GM10266 (cell line): ENCODE results near the gene LRMDA.

Experiments used
- DNase-seq: peaks from one replicate; pipeline ENCODE4 v3.0.0; 2012; ENCODE audit errors: extremely low spot score
- TF ChIP-seq, protein P1 (sequence below): IDR thresholded peaks from 2 replicates; pipeline ENCODE4 v1.5.1; 2012; ENCODE audit warnings: mild to moderate bottlenecking, low read depth; ENCODE audit not compliant: control insufficient read depth, insufficient read depth; ENCODE audit errors: missing control alignments

Gene LRMDA

DNA sequence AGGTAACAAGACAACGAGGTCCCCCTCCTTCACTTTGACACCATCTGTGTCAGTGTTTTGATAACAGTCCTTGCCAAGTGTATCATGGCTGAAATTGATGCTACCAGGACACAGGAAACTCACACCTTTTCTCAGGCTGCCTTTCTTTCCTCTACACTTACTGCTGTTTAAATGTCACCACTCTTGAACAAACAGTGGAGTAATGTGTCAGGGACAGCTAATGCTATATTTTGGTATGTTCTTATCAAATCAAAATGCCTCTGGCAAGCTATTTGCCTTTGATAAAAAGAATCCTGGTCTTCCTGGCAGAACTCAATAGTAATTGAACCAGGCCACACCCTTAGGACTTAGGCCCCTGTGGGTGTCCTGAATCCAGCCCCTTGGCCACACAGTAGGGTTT is 692.9 kb downstream of the LRMDA start:
- no peak for DNase-seq
- TF ChIP-seq, protein P1, sequence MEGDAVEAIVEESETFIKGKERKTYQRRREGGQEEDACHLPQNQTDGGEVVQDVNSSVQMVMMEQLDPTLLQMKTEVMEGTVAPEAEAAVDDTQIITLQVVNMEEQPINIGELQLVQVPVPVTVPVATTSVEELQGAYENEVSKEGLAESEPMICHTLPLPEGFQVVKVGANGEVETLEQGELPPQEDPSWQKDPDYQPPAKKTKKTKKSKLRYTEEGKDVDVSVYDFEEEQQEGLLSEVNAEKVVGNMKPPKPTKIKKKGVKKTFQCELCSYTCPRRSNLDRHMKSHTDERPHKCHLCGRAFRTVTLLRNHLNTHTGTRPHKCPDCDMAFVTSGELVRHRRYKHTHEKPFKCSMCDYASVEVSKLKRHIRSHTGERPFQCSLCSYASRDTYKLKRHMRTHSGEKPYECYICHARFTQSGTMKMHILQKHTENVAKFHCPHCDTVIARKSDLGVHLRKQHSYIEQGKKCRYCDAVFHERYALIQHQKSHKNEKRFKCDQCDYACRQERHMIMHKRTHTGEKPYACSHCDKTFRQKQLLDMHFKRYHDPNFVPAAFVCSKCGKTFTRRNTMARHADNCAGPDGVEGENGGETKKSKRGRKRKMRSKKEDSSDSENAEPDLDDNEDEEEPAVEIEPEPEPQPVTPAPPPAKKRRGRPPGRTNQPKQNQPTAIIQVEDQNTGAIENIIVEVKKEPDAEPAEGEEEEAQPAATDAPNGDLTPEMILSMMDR: no peak

DNA sequence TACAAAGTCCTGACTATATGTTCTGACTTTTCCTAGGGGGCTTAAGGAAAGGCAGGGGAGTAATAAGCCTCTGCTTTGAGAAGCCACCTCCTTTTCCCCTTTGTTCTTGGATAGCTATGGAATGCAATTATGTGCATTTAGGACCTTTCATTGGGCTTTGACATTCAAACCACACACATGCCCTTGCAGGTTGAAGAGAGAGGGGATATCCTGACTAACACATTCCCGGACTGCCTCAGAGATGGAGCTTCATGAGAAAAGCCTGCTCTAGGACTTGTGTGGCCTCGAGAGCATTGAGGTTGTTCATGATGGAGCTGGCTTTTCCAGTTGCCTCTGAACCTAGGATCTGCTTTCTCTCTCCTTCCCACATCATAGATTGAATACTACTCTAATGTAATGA is 694.5 kb downstream of the LRMDA start:
- TF ChIP-seq, protein P1: no peak
- no peak for DNase-seq

DNA sequence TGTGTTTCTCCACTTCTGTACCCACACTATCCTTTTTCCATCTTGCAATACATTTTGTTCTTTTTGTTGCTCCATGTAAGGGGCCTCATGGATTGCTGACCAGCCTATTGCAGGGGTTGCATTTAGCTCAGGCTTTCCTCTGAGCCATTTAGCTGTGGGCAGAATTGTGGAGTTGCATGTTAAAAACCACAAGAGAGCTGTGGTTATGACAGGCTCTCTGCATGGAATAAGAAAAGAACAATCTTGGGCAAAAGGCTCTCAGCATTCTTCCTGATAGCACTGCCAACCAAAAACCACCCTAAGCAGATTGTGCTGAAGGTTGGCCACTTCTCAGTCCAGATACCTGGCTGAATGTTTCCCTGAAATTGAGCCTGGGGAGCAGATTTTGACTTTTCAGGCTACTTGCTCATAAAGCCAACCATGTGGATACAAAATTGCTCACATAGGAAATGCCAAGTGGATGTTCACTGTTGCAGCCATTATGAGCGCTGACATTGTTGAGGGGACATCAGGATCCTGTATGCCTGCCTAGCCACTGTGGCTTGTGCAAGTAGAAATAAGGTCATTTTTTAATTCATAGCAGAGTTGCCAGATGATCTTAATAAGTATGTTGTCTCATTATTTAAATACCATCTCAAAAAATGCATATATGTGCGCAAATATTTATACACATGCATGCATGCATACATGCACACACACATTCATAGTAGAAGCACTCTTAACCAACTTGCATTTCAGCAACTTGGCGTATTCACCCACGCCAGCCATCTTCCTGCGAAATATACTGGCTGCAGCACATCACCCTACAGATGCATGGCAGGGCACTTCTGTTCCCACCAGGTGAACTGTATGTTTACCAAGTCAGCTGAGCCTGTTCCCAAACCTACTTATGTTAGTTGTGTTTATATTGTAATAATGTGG is 695.4 kb downstream of the LRMDA start:
- TF ChIP-seq, protein P1: no peak
- DNase-seq: no peak

DNA sequence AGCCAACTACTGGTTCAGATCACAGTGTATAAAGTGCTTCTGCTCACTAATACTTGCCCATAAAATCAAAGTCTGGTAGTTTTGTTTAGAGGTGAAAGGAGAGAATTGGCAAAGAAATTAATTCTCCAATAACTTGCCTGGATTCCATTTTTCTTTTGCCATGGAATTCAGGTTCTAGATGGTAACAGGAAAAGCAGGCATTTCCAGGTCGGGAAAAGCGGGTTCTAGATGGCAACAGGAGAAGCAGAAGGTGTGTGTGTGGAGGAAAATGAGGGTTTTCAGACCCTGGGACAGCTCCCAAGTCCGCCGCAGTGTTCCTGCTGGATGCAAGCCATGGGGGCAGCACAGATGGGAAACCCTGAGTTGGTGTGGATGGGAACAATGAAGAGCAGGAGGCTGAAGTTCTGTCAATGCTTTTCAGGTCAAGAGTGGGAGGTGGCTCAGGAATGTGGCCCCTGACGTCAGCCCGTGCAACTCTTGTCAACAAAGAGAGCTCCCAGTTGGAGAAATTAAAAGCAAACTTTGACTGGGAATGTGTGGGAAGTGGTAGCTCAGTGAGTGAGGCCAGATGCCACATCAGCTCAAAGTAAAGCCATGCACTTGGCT is 696.7 kb downstream of the LRMDA start:
- no peak for DNase-seq
- TF ChIP-seq, protein P1: no peak

DNA sequence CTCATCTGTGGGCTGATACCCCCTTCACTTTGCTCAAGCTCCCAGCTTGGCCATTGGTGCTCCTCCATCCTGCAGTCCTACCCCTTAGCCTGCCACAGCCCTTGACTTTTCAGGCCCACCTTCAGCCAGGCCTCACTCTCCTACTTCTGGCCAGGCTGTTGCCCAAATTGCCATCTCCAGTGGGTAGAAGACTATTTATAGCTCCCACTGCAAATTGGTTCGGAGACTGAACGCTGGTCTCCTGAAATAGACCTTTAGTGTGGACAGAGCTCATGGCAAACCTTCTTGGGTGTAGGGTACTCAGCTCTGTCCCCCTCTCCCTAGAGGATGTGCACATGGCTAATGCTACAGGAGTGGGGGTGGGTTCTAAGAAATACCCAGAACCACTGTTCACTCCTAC is 697.8 kb downstream of the LRMDA start:
- no peak for DNase-seq
- TF ChIP-seq, protein P1: no peak

DNA sequence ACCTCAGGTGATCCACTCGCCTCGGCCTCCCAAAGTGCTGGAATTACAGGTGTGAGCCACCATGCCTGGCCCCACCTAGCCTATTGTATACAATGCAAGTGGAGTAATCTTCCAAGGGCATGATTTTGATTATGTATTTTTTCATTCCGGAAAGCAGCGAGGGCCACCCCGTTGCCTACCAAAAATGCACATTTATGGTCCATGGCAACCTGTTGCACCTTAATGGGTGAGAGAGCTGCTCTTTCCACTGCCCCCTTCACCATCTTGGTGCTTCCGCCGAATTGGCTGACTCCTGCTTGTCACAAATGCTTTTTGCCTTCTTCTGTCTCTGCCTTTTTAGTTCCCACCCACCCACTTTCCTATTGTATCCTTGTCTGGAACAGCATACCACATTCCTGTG is 699.5 kb downstream of the LRMDA start:
- no peak for DNase-seq
- TF ChIP-seq, protein P1: no peak
